AG09309 (cell line): ENCODE data around the gene PARD3.
"Not testable (repeated sequence)": the region's sequence is repeated elsewhere in the genome, so short reads cannot be mapped to it uniquely, and the experiment has no call there.

ENCODE experiments used
- DNase-seq: peaks from one replicate; pipeline ENCODE4 v3.0.0-alpha.2; 2010; ENCODE audit warnings: low read depth
- H3K4me3 ChIP-seq: 2 replicates; pipeline ENCODE4 v1.5.1; 2011; ENCODE audit warnings: mild to moderate bottlenecking, low read depth, low read length, moderate library complexity; ENCODE audit not compliant: control insufficient read depth
- CTCF ChIP-seq: IDR thresholded peaks from 2 replicates; pipeline ENCODE4 v1.5.1; 2011; ENCODE audit warnings: mild to moderate bottlenecking, low read depth, low read length, inconsistent platforms; ENCODE audit not compliant: insufficient read depth, control insufficient read depth; ENCODE audit errors: missing control alignments

PARD3 gene

GRCh38 chr10:34758447-34758996 is 56.6 kb downstream of the PARD3 start:
- no peak overlapping the region for H3K4me3 ChIP-seq
- no peak for DNase-seq
- TF ChIP-seq CTCF, result no peak

GRCh38 chr10:34757933-34758332 is 57.2 kb downstream of the PARD3 start:
- no peak for DNase-seq
- no peak for TF ChIP-seq CTCF
- H3K4me3 ChIP-seq, result no peak overlapping the region

- not testable (repeated sequence) for DNase-seq, H3K4me3 ChIP-seq
Measured at GRCh38 chr10:34757181-34757580, 57.9 kb downstream of the PARD3 start.

- no peak for TF ChIP-seq CTCF
- no peak for DNase-seq
Measured at GRCh38 chr10:34756584-34756983, 58.5 kb downstream of the PARD3 start.

GRCh38 chr10:34753014-34753757 is 61.9 kb downstream of the PARD3 start:
- no peak for DNase-seq
- no peak overlapping the region for H3K4me3 ChIP-seq
- no peak for TF ChIP-seq CTCF

More at GRCh38 chr10:34756584-34756983, 58.5 kb downstream of the PARD3 start:
- no peak overlapping the region for H3K4me3 ChIP-seq

GRCh38 chr10:34751272-34751671 is 63.8 kb downstream of the PARD3 start:
- no peak overlapping the region for H3K4me3 ChIP-seq
- DNase-seq, result no peak
- TF ChIP-seq CTCF, result no peak

GRCh38 chr10:34750795-34751194 is 64.3 kb downstream of the PARD3 start:
- DNase-seq, H3K4me3 ChIP-seq: not testable (repeated sequence)

- no peak for DNase-seq
- no peak overlapping the region for H3K4me3 ChIP-seq
- no peak for TF ChIP-seq CTCF
Measured at GRCh38 chr10:34748767-34749166, 66.3 kb downstream of the PARD3 start.
